Ascending aorta (tissue), 2 donors: ENCODE data around the gene CTNND2. TPM values are rescaled to one million over a fixed set of nuclear protein-coding genes. Genes with fewer than 3 reads are reported as not detected.
A peak's percentile ranks its signal among the peaks of the same experiment; 100 is the strongest.

Source experiments
- DNase-seq, 2 donors: peaks; one replicate each; pipeline ENCODE4 v3.0.0-alpha.2; 2019; ENCODE audit warnings: low spot score in 2 of 2
- H3K27ac ChIP-seq, 2 donors: fragments of 200-600 bp; sonication (generic); one replicate each; pipeline ENCODE4 v1.5.1; 2016 to 2017; ENCODE audit warnings: mild to moderate bottlenecking in 1 of 2
- H3K27me3 ChIP-seq: fragments of 200-600 bp; sonication (generic); one replicate; pipeline ENCODE4 v1.5.1; 2017
- H3K36me3 ChIP-seq, 2 donors: fragments of 200-600 bp; sonication (generic); one replicate each; pipeline ENCODE4 v1.5.1; 2016
- H3K4me1 ChIP-seq, 2 donors: fragments of 200-600 bp; sonication (generic); one replicate each; pipeline ENCODE4 v1.5.1; 2016 to 2017; ENCODE audit warnings: mild to moderate bottlenecking in 1 of 2
- H3K4me3 ChIP-seq, 2 donors: fragments of 200-600 bp; sonication (generic); one replicate each; pipeline ENCODE4 v1.5.1; 2016 to 2017; ENCODE audit warnings: mild to moderate bottlenecking in 1 of 2
- H3K9me3 ChIP-seq, 2 donors: fragments of 200-600 bp; sonication (generic); one replicate each; pipeline ENCODE4 v1.5.1; 2016
- intact Hi-C: fragments of 100-400 bp; cut with DNase I; formaldehyde crosslinking; loops from one replicate; pipeline ENCODE4 v1.15.1; 2023
- total RNA-seq: library from RNA; depleted of rRNA; stranded (reverse); fragments of >200 nt; gene quantifications from one replicate; pipeline ENCODE4 v1.1.0, GENCODE V29; 2016
- TF ChIP-seq, protein P1 (sequence below), 3 experiments: fragments of 200-600 bp in 2 of 3; fragments of 450-650 bp in 1 of 3; sonication (generic) in 2 of 3; IDR thresholded peaks; one replicate each; pipeline ENCODE4 v1.5.1; 2016 to 2019; ENCODE audit warnings: antibody characterized with exemption in 3 of 3, mild to moderate bottlenecking in 1 of 3, moderate library complexity in 1 of 3

The CTNND2 gene
- total RNA-seq, 1 donor from 2014 or later = 0.11 TPM

- no peak overlapping the region for H3K27ac ChIP-seq
- H3K27me3 ChIP-seq = no peaks in the 10 kb centered on the region
- no peaks in the 10 kb centered on the region for H3K36me3 ChIP-seq
- no peaks in the 10 kb centered on the region for H3K9me3 ChIP-seq
- TF ChIP-seq, protein P1, sequence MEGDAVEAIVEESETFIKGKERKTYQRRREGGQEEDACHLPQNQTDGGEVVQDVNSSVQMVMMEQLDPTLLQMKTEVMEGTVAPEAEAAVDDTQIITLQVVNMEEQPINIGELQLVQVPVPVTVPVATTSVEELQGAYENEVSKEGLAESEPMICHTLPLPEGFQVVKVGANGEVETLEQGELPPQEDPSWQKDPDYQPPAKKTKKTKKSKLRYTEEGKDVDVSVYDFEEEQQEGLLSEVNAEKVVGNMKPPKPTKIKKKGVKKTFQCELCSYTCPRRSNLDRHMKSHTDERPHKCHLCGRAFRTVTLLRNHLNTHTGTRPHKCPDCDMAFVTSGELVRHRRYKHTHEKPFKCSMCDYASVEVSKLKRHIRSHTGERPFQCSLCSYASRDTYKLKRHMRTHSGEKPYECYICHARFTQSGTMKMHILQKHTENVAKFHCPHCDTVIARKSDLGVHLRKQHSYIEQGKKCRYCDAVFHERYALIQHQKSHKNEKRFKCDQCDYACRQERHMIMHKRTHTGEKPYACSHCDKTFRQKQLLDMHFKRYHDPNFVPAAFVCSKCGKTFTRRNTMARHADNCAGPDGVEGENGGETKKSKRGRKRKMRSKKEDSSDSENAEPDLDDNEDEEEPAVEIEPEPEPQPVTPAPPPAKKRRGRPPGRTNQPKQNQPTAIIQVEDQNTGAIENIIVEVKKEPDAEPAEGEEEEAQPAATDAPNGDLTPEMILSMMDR (IDR thresholded peaks at IDR 0.05) = no peak
- intact Hi-C loops = no loop called here
- no peak for DNase-seq
- H3K4me3 ChIP-seq = no peak overlapping the region
- no peaks in the 10 kb centered on the region for H3K4me1 ChIP-seq
Measured at GRCh38 chr5:11700391-11700790, 203.9 kb downstream of the CTNND2 start.

DNA sequence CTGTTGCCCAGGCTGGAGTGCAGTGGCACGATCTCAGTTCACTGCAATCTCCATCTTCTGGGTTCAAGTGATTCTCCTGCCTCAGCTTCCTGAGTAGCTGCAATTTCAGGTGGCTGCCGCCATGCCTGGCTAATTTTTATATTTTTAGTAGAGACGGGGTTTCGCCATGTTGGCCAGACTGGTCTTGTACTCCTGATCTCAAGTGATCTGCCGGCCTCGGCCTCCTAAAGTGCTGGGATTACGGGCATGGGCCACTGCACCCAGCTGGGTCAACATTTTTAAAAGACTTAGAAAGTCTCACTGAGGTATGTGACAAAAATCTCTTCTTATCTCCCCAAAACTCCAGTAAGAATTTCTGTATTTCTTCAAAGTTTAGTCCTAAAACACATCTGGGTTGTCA lies 211.6 kb downstream of the CTNND2 start:
- no peaks in the 10 kb centered on the region for H3K4me1 ChIP-seq
- intact Hi-C loops = no loop called here
- TF ChIP-seq, protein P1 (IDR thresholded peaks at IDR 0.05) = no peak
- no peaks in the 10 kb centered on the region for H3K9me3 ChIP-seq
- no peak overlapping the region for H3K27ac ChIP-seq
- DNase-seq = no peak
- H3K27me3 ChIP-seq = no peaks in the 10 kb centered on the region
- no peaks in the 10 kb centered on the region for H3K36me3 ChIP-seq
- H3K4me3 ChIP-seq = no peak overlapping the region

- Histone ChIP-seq H3K4me1 (no peaks in the 10 kb centered on the region), H3K9me3 (no peaks in the 10 kb centered on the region), H3K4me3 (no peak overlapping the region), H3K27me3 (no peaks in the 10 kb centered on the region), H3K36me3 (no peaks in the 10 kb centered on the region), H3K27ac (no peak overlapping the region)
- TF ChIP-seq, protein P1 (IDR thresholded peaks at IDR 0.05) = no peak
- no peak for DNase-seq
- intact Hi-C loops = no loop called here
Measured at GRCh38 chr5:11687498-11687897, 216.7 kb downstream of the CTNND2 start.

- no peaks in the 10 kb centered on the region for H3K9me3 ChIP-seq
- no peaks in the 10 kb centered on the region for H3K36me3 ChIP-seq
- DNase-seq = no peak
- no peak overlapping the region for H3K27ac ChIP-seq
- no peak overlapping the region for H3K4me3 ChIP-seq
- H3K27me3 ChIP-seq = no peaks in the 10 kb centered on the region
- intact Hi-C loops = no loop called here
- H3K4me1 ChIP-seq = no peaks in the 10 kb centered on the region
- TF ChIP-seq, protein P1 (IDR thresholded peaks at IDR 0.05) = no peak
Measured at GRCh38 chr5:11684607-11685006, 219.6 kb downstream of the CTNND2 start.

DNA sequence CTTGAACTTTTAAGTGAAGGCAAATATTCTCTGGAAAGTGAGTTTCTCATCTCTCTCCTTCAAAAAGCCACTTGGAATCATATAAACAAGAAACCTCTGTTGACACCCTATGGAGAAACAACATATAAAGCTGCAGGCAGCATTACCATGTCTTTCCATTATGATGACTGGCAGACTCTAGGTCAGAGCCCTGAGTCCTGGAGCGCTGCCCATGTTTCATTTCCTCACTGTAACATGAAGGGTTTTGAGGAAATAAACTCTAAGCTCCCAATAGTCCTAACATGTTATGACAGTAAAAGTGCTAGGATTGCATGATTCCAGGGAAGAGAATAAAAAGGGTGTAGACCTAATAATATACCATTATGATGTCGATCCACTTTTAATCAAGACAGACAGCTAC lies 220.6 kb downstream of the CTNND2 start:
- Histone ChIP-seq H3K9me3 (no peaks in the 10 kb centered on the region), H3K4me3 (no peak overlapping the region), H3K36me3 (no peaks in the 10 kb centered on the region), H3K4me1 (no peaks in the 10 kb centered on the region), H3K27me3 (no peaks in the 10 kb centered on the region), H3K27ac (no peak overlapping the region)
- intact Hi-C loops = no loop called here
- TF ChIP-seq, protein P1 (IDR thresholded peaks at IDR 0.05) = no peak
- DNase-seq = peak in 1 of 2 donors; percentile 64

- Histone ChIP-seq H3K4me1 (no peaks in the 10 kb centered on the region), H3K27me3 (no peaks in the 10 kb centered on the region), H3K36me3 (no peaks in the 10 kb centered on the region), H3K27ac (no peak overlapping the region), H3K4me3 (no peak overlapping the region), H3K9me3 (no peaks in the 10 kb centered on the region)
- intact Hi-C loops = no loop called here
- TF ChIP-seq, protein P1 (IDR thresholded peaks at IDR 0.05) = no peak
- DNase-seq = no peak
Measured at GRCh38 chr5:11681796-11682195, 222.4 kb downstream of the CTNND2 start.
